Measurements from ENCODE around the gene GRM2. TPM values are rescaled to one million over a fixed set of nuclear protein-coding genes. Genes with fewer than 3 reads are reported as not detected.

GRM2 gene
- total and polyA plus RNA-seq, 10 of the 15 experiments (the other 5 are each of a cell fraction or from before 2014, with no cell fraction given), result 0.01 to 0.14 (median 0.06) TPM; not detected in 5

- TF ChIP-seq PKNOX1 (IDR thresholded peaks at IDR 0.05) (no peak), CREM (IDR thresholded peaks at IDR 0.05; ENCODE audit: low read depth) (no peak), HSF1 (IDR thresholded peaks at IDR 0.05; ENCODE audit: low read depth, low read length) (no peak), ASH2L (IDR thresholded peaks at IDR 0.05; ENCODE audit: borderline replicate concordance, low read depth) (no peak)
Observed at GRCh38 chr3:51708216-51708845, 1.5 kb downstream of the GRM2 start (continued).

GRCh38 chr3:51709004-51709420 lies 2.1 kb downstream of the GRM2 start:
- BruUV-seq (replicated peaks), result no TSS peak
- ChIA-PET RAD21 (ENCODE audit: unreplicated experiment) (no interaction called here), CTCF (interaction anchor here (0.7 kb wide), 1 partner anchor 1093 kb away, joined by 3 read pairs; no protein-coding TSS in a partner anchor), POLR2A (no interaction called here), SMC1A (ENCODE audit: uncharacterized antibody, unreplicated experiment) (no interaction called here)
- DNase-seq (ENCODE audit: low read depth, low spot score), result no peak
- Histone ChIP-seq H3K79me2 (ENCODE audit: control insufficient read depth, insufficient read depth, low read length) (no peaks in the 10 kb centered on the region), H3K9ac (ENCODE audit: control insufficient read depth, insufficient read depth, low read length) (no peak overlapping the region), H3K27me3 (replicated peaks in 1 of 2; ENCODE audit: control insufficient read depth in 2 of 2, insufficient read depth in 2 of 2, low read length in 1 of 2) (no peaks in the 10 kb centered on the region), H3K9me3 (replicated peaks; ENCODE audit: control insufficient read depth, insufficient read depth, low read length) (no peaks in the 10 kb centered on the region), H3K27ac (ENCODE audit: control insufficient read depth, insufficient read depth) (no peak overlapping the region), H3K4me1 (ENCODE audit: control insufficient read depth, insufficient read depth, low read length) (no peaks in the 10 kb centered on the region), H3K36me3 (ENCODE audit: control insufficient read depth in 2 of 2, insufficient read depth in 2 of 2, low read length in 1 of 2) (no peaks in the 10 kb centered on the region; a peak in 2 of 4 replicates), H3K4me3 (no peak overlapping the region), H3K4me2 (ENCODE audit: control insufficient read depth, insufficient read depth) (no peak overlapping the region), H2AFZ (ENCODE audit: control insufficient read depth, low read depth, low read length) (no peak overlapping the region), H4K20me1 (ENCODE audit: control insufficient read depth, insufficient read depth) (no peaks in the 10 kb centered on the region)
- intact Hi-C loops (cut with micrococcal nuclease; ENCODE audit: unreplicated experiment), result no loop called here
- ATAC-seq, result no peak
- no peak for FAIRE-seq
- 73% methylated on average over 17 of the region's 17 CpGs for WGBS (ENCODE audit: insufficient coverage, insufficient replicate concordance, low lambda C conversion rate, missing lambda C conversion rate)
- in situ Hi-C loops (cut with MboI), result no loop called here
- TF ChIP-seq TBL1XR1 (IDR thresholded peaks at IDR 0.05; ENCODE audit: low read depth, low read length), result no peak
- TF ChIP-seq RCOR1 (conservative IDR thresholded peaks at IDR 0.05; ENCODE audit: low read depth, low read length), result no peak
- no peak for TF ChIP-seq FOXK2 (IDR thresholded peaks at IDR 0.05)
- no peak for TF ChIP-seq MEF2A (IDR thresholded peaks at IDR 0.05; ENCODE audit: insufficient read depth, low read depth, low read length)
- no peak for TF ChIP-seq ZBED1 (IDR thresholded peaks at IDR 0.05; ENCODE audit: borderline replicate concordance)
- TF ChIP-seq ZBTB33 (IDR thresholded peaks at IDR 0.05), result no peak
- TF ChIP-seq ZBTB11 (CRISPR knock-in tag; IDR thresholded peaks at IDR 0.05), result no peak
